Endothelial cell of umbilical vein (primary cell): ENCODE measurements around the gene AGPS.

Experiments used
- EZH2 ChIP-seq: IDR thresholded peaks from 2 replicates; pipeline ENCODE4 v1.6.1; 2012; ENCODE audit warnings: borderline replicate concordance, low read depth, mild to moderate bottlenecking, moderate library complexity, low read length, inconsistent platforms; ENCODE audit not compliant: severe bottlenecking
- POLR2A ChIP-seq: IDR thresholded peaks from 2 replicates; pipeline ENCODE4 v1.6.1; 2012; ENCODE audit warnings: low read depth, mild to moderate bottlenecking, control low read depth, low read length
- POLR2AphosphoS5 ChIP-seq: IDR thresholded peaks from 2 replicates; pipeline ENCODE4 v1.6.1; 2012; ENCODE audit warnings: low read depth, mild to moderate bottlenecking, control low read depth, low read length, moderate library complexity; ENCODE audit not compliant: insufficient read depth
- TF ChIP-seq, protein P1 (sequence below), 2 donors: IDR thresholded peaks; 1 replicate in 1 of 2; 2 replicates in 1 of 2; pipeline ENCODE4 v1.5.1; 2011; ENCODE audit warnings: low read length in 2 of 2, mild to moderate bottlenecking in 2 of 2, moderate library complexity in 2 of 2, control low read depth in 1 of 2, inconsistent platforms in 1 of 2, low read depth in 1 of 2; ENCODE audit not compliant: insufficient read depth in 1 of 2; ENCODE audit errors: extremely low read depth in 1 of 2

DNA sequence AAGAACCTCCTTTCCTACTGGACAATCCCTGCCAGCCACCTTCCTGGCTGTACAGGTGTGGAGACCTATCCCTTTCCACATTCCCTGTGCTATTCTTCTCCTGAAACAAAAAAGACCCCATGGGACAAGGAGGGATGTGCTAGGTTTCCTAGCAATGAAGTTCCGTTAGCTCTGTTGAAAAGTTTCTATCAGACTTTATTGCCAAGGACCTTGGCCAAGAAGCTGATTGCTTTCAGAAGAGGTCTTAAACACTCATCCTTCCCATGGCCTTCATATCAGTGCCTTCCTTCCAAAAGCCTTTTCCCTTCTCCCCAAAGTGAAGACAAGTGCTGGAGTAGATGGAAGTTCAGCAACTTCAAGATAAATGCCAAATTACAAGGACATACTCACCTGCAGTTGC lies 194.8 kb downstream of the AGPS start:
- TF ChIP-seq, protein P1, sequence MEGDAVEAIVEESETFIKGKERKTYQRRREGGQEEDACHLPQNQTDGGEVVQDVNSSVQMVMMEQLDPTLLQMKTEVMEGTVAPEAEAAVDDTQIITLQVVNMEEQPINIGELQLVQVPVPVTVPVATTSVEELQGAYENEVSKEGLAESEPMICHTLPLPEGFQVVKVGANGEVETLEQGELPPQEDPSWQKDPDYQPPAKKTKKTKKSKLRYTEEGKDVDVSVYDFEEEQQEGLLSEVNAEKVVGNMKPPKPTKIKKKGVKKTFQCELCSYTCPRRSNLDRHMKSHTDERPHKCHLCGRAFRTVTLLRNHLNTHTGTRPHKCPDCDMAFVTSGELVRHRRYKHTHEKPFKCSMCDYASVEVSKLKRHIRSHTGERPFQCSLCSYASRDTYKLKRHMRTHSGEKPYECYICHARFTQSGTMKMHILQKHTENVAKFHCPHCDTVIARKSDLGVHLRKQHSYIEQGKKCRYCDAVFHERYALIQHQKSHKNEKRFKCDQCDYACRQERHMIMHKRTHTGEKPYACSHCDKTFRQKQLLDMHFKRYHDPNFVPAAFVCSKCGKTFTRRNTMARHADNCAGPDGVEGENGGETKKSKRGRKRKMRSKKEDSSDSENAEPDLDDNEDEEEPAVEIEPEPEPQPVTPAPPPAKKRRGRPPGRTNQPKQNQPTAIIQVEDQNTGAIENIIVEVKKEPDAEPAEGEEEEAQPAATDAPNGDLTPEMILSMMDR (IDR thresholded peaks at IDR 0.05; ENCODE audit: extremely low read depth in 1 of 2, insufficient read depth in 1 of 2, low read depth in 1 of 2, low read length in 2 of 2): no peak
- TF ChIP-seq POLR2AphosphoS5 (no peak), POLR2A (no peak), EZH2 (no peak)
